HL-60 (cell line): ENCODE results near the gene ZFYVE27.

Experiments
- DNase-seq, 2 experiments: peaks; one replicate each; pipeline ENCODE4 v3.0.0-alpha.2; 2010 to 2020; ENCODE audit warnings: low read depth in 1 of 2, low spot score in 1 of 2
- H3K27ac ChIP-seq: fragments of 250-450 bp; sonication (Bioruptor Pico); replicated peaks from 2 replicates; pipeline ENCODE4 v1.5.1; 2020; ENCODE audit warnings: mild to moderate bottlenecking, moderate library complexity
- H3K27me3 ChIP-seq: fragments of 250-450 bp; sonication (Bioruptor Pico); 2 replicates; pipeline ENCODE4 v1.5.1; 2021; ENCODE audit warnings: mild to moderate bottlenecking, moderate library complexity; ENCODE audit not compliant: insufficient read depth, poor library complexity, severe bottlenecking
- H3K4me3 ChIP-seq: replicated peaks from 2 replicates; pipeline ENCODE4 v1.5.1; 2011; ENCODE audit warnings: mild to moderate bottlenecking, control low read depth, low read length; ENCODE audit not compliant: insufficient read depth
- CTCF ChIP-seq: IDR thresholded peaks from one replicate; pipeline ENCODE4 v1.5.1; 2011; ENCODE audit warnings: low read length, control low read depth, inconsistent platforms; ENCODE audit not compliant: insufficient read depth
- GABPA ChIP-seq: IDR thresholded peaks from 2 replicates; pipeline ENCODE4 v1.6.1; 2012; ENCODE audit warnings: low read depth
- POLR2AphosphoS5 ChIP-seq: IDR thresholded peaks from 2 replicates; pipeline ENCODE4 v1.6.1; 2012; ENCODE audit warnings: low read depth
- REST ChIP-seq: IDR thresholded peaks from 2 replicates; pipeline ENCODE4 v1.6.1; 2012; ENCODE audit warnings: low read depth; ENCODE audit not compliant: insufficient replicate concordance
- SPI1 ChIP-seq: IDR thresholded peaks from 2 replicates; pipeline ENCODE4 v1.6.1; 2012; ENCODE audit warnings: low read depth, mild to moderate bottlenecking, borderline replicate concordance

The ZFYVE27 gene

GRCh38 chr10:97801422-97801821 lies 64.5 kb downstream of the ZFYVE27 start:
- H3K27me3 ChIP-seq: peaks cover 6% of the 10 kb centered on the region
- TF ChIP-seq GABPA: no peak
- no peak for TF ChIP-seq REST
- no peak for TF ChIP-seq SPI1
- no peak overlapping the region for H3K27ac ChIP-seq
- DNase-seq: no peak
- H3K4me3 ChIP-seq: no peak overlapping the region

- no peak overlapping the region for H3K27ac ChIP-seq
- H3K27me3 ChIP-seq: peaks cover 2% of the 10 kb centered on the region
- no peak overlapping the region for H3K4me3 ChIP-seq
- no peak for DNase-seq
- no peak for TF ChIP-seq POLR2AphosphoS5
- TF ChIP-seq GABPA: no peak
- no peak for TF ChIP-seq SPI1
- TF ChIP-seq REST: no peak
- no peak for TF ChIP-seq CTCF
These were observed 68.4 kb downstream of the ZFYVE27 start for GRCh38 chr10:97805096-97805884.

- no peak overlapping the region for H3K27ac ChIP-seq
- H3K27me3 ChIP-seq: peaks cover 2% of the 10 kb centered on the region
- TF ChIP-seq GABPA: no peak
- TF ChIP-seq POLR2AphosphoS5: no peak
- no peak for TF ChIP-seq REST
- no peak for TF ChIP-seq CTCF
- no peak for TF ChIP-seq SPI1
- DNase-seq: no peak
- H3K4me3 ChIP-seq: no peak overlapping the region
These were observed 69.0 kb downstream of the ZFYVE27 start for GRCh38 chr10:97805949-97806348.
